ENCODE measurements around the gene DRGX. TPM values are rescaled to one million over a fixed set of nuclear protein-coding genes. Genes with fewer than 3 reads are reported as not detected.

The DRGX gene
- total and polyA plus RNA-seq, 2 of the 4 experiments (the other 2 are of a cell fraction), result not detected

- Histone ChIP-seq H4K8ac (ENCODE audit: low read depth in 2 of 2, low read length in 2 of 2) (no peak overlapping the region), H3K14ac (replicated peaks; ENCODE audit: low read depth, low read length) (no peak overlapping the region), H2AFZ (replicated peaks; ENCODE audit: low read length, poor library complexity) (no peak overlapping the region), H2AK5ac (ENCODE audit: low read depth, low read length) (no peak overlapping the region), H2BK20ac (ENCODE audit: low read depth, low read length) (no peak overlapping the region), H3K4me3 (ENCODE audit: insufficient read depth, low read depth, low read length) (no peak overlapping the region), H3K9me3 (ENCODE audit: control insufficient read depth, insufficient read depth, low read length) (no peaks in the 10 kb centered on the region), H2BK5ac (ENCODE audit: low read depth, low read length, poor library complexity, severe bottlenecking) (no peak overlapping the region), H2BK15ac (ENCODE audit: low read depth, low read length) (no peak overlapping the region), H3K79me1 (ENCODE audit: low read depth in 1 of 2, low read length in 2 of 2) (no peaks in the 10 kb centered on the region), H3K27ac (ENCODE audit: insufficient read depth, low read length) (no peak overlapping the region), H2BK120ac (ENCODE audit: low read depth, low read length) (no peak overlapping the region), H2AK9ac (replicated peaks; ENCODE audit: low read depth, low read length, poor library complexity) (no peak overlapping the region), H3K9ac (ENCODE audit: low read depth, low read length) (no peak overlapping the region), H3K4me1 (ENCODE audit: control insufficient read depth, insufficient read depth, low read length) (no peaks in the 10 kb centered on the region), H3K4ac (ENCODE audit: low read depth, low read length) (no peak overlapping the region), H3K27me3 (ENCODE audit: control insufficient read depth, insufficient read depth, low read length) (peaks cover 24% of the 10 kb centered on the region), H3K56ac (ENCODE audit: extremely low read depth, insufficient read depth, low read length) (no peak overlapping the region), H3K23ac (ENCODE audit: low read depth, low read length) (no peak overlapping the region), H3K9me1 (ENCODE audit: insufficient read depth, low read length) (no peaks in the 10 kb centered on the region), H3K36me3 (ENCODE audit: control insufficient read depth, insufficient read depth, low read length) (no peaks in the 10 kb centered on the region), H4K91ac (ENCODE audit: insufficient read depth, low read depth, low read length) (no peak overlapping the region), H3K18ac (ENCODE audit: low read depth, low read length) (no peak overlapping the region), H4K20me1 (ENCODE audit: insufficient read depth, low read length) (no peaks in the 10 kb centered on the region), H4K5ac (ENCODE audit: low read depth, low read length) (no peak overlapping the region), H3K4me2 (ENCODE audit: low read depth, low read length) (no peak overlapping the region)
- WGBS, 2 experiments (ENCODE audit: extremely low coverage in 2 of 2, insufficient read length in 1 of 2), result 67% methylated on average over 1 of the region's 3 CpGs; no CpG with 5 or more reads in 1 of the 2 experiments
- ATAC-seq (ENCODE audit: low read depth) (no peak), DNase-seq (no peak)
- no peak for TF ChIP-seq CHD1 (IDR thresholded peaks at IDR 0.05; ENCODE audit: low read depth, low read length)
- TF ChIP-seq MAFK (IDR thresholded peaks at IDR 0.05; ENCODE audit: low read depth, low read length), result no peak
- no peak for TF ChIP-seq ELK1 (IDR thresholded peaks at IDR 0.05; ENCODE audit: borderline replicate concordance, low read depth, low read length)
- TF ChIP-seq FOS (IDR thresholded peaks at IDR 0.05; ENCODE audit: low read depth, low read length), result no peak
- TF ChIP-seq SMC3 (IDR thresholded peaks at IDR 0.05; ENCODE audit: low read depth, low read length), result no peak
- no peak for TF ChIP-seq RFX5 (IDR thresholded peaks at IDR 0.05; ENCODE audit: low read depth, low read length)
- no peak for TF ChIP-seq MAZ (IDR thresholded peaks at IDR 0.05; ENCODE audit: borderline replicate concordance, low read depth, low read length)
- TF ChIP-seq, protein P1, sequence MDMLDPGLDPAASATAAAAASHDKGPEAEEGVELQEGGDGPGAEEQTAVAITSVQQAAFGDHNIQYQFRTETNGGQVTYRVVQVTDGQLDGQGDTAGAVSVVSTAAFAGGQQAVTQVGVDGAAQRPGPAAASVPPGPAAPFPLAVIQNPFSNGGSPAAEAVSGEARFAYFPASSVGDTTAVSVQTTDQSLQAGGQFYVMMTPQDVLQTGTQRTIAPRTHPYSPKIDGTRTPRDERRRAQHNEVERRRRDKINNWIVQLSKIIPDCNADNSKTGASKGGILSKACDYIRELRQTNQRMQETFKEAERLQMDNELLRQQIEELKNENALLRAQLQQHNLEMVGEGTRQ (IDR thresholded peaks at IDR 0.05; ENCODE audit: low read depth, low read length), result no peak
- TF ChIP-seq BHLHE40 (IDR thresholded peaks at IDR 0.05; ENCODE audit: low read depth, low read length), result no peak
- no peak for TF ChIP-seq MXI1 (IDR thresholded peaks at IDR 0.05; ENCODE audit: borderline replicate concordance, low read depth, low read length)
- TF ChIP-seq RAD21 (IDR thresholded peaks at IDR 0.05; ENCODE audit: low read length), result no peak
- TF ChIP-seq, protein P2, sequence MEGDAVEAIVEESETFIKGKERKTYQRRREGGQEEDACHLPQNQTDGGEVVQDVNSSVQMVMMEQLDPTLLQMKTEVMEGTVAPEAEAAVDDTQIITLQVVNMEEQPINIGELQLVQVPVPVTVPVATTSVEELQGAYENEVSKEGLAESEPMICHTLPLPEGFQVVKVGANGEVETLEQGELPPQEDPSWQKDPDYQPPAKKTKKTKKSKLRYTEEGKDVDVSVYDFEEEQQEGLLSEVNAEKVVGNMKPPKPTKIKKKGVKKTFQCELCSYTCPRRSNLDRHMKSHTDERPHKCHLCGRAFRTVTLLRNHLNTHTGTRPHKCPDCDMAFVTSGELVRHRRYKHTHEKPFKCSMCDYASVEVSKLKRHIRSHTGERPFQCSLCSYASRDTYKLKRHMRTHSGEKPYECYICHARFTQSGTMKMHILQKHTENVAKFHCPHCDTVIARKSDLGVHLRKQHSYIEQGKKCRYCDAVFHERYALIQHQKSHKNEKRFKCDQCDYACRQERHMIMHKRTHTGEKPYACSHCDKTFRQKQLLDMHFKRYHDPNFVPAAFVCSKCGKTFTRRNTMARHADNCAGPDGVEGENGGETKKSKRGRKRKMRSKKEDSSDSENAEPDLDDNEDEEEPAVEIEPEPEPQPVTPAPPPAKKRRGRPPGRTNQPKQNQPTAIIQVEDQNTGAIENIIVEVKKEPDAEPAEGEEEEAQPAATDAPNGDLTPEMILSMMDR (conservative IDR thresholded peaks at IDR 0.05; ENCODE audit: low read depth, low read length), result no peak
- no peak for TF ChIP-seq POLR2A (IDR thresholded peaks at IDR 0.05; ENCODE audit: low read depth, low read length)
- no TSS peak for BruUV-seq (replicated peaks)
- ChIA-PET POLR2A (ENCODE audit: unreplicated experiment) (no interaction called here), CTCF (no interaction called here)
- dilution Hi-C loops (cut with HindIII; ENCODE audit: low sequenced_read_pairs, unreplicated experiment), result no loop called here
- in situ Hi-C loops (cut with MboI; ENCODE audit: low sequenced_read_pairs), result no loop called here
- intact Hi-C loops (cut with micrococcal nuclease), result no loop called here
These were observed 20.3 kb downstream of the DRGX start for GRCh38 chr10:49375611-49376010.

Measured in IMR-90 (cell line).